IMR-90 (cell line): Measurements from ENCODE around the gene TIFAB. TPM values are rescaled to one million over a fixed set of nuclear protein-coding genes. Genes with fewer than 3 reads are reported as not detected.

Experiments used
- ATAC-seq: fragments of 200-7000 bp; cut with Tn5 transposase; 2 replicates; pipeline ENCODE4 v1.9.1; 2020; ENCODE audit warnings: low read depth, mild to moderate bottlenecking, moderate library complexity
- BruUV-seq: library from RNA; stranded (reverse); fragments of 400-500 nt; replicated peaks from 2 replicates; lab custom pipeline; 2021; lab: Mats Ljungman, UMichigan
- CTCF ChIA-PET: fragments of 300-600 bp; formaldehyde crosslinking; extraction: SDS; loops from one replicate; lab custom pipeline; 2021; ENCODE audit warnings: antibody characterized with exemption; lab: Yijun Ruan, JAX
- POLR2A ChIA-PET: fragments of 300-600 bp; sonication (Branson Sonifier 250); formaldehyde crosslinking; loops from one replicate; lab custom pipeline; 2022; ENCODE audit warnings: antibody characterized with exemption; ENCODE audit not compliant: unreplicated experiment; lab: Charles Lee
- DNase-seq: peaks from one replicate; pipeline ENCODE4 v3.0.0; 2013
- H2AFZ ChIP-seq: replicated peaks from 2 replicates; pipeline ENCODE3; 2013; ENCODE audit warnings: low read length, mild to moderate bottlenecking; ENCODE audit not compliant: poor library complexity
- H2AK5ac ChIP-seq: 2 replicates; pipeline ENCODE4 v1.6.1; 2013; ENCODE audit warnings: low read depth, low read length, inconsistent platforms
- H2AK9ac ChIP-seq: replicated peaks from 2 replicates; pipeline ENCODE3; 2013; ENCODE audit warnings: mild to moderate bottlenecking, low read depth, low read length, moderate library complexity; ENCODE audit not compliant: poor library complexity
- H2BK120ac ChIP-seq: 2 replicates; pipeline ENCODE4 v1.6.1; 2013; ENCODE audit warnings: low read depth, low read length, inconsistent platforms
- H2BK15ac ChIP-seq: 3 replicates; pipeline ENCODE4 v1.6.1; 2013; ENCODE audit warnings: low read depth, low read length, inconsistent platforms
- H2BK20ac ChIP-seq: 2 replicates; pipeline ENCODE4 v1.6.1; 2013; ENCODE audit warnings: low read depth, mild to moderate bottlenecking, inconsistent platforms, low read length, moderate library complexity
- H2BK5ac ChIP-seq: 2 replicates; pipeline ENCODE4 v1.6.1; 2013; ENCODE audit warnings: mild to moderate bottlenecking, low read depth, low read length, inconsistent platforms; ENCODE audit not compliant: poor library complexity, severe bottlenecking
- H3K14ac ChIP-seq: replicated peaks from 2 replicates; pipeline ENCODE4 v1.6.1; 2013; ENCODE audit warnings: low read depth, low read length, inconsistent platforms
- H3K18ac ChIP-seq: 2 replicates; pipeline ENCODE4 v1.6.1; 2013; ENCODE audit warnings: low read depth, low read length, control low read depth
- H3K23ac ChIP-seq: 2 replicates; pipeline ENCODE4 v1.6.1; 2013; ENCODE audit warnings: low read depth, low read length, inconsistent platforms
- H3K27ac ChIP-seq: 2 replicates; pipeline ENCODE4 v1.5.1; 2013; ENCODE audit warnings: mild to moderate bottlenecking, control low read depth, low read length; ENCODE audit not compliant: insufficient read depth
- H3K27me3 ChIP-seq: 2 replicates; pipeline ENCODE4 v1.6.1; 2013; ENCODE audit warnings: low read length; ENCODE audit not compliant: control insufficient read depth, insufficient read depth
- H3K36me3 ChIP-seq: 2 replicates; pipeline ENCODE4 v1.6.1; 2013; ENCODE audit warnings: low read length, mixed read lengths; ENCODE audit not compliant: control insufficient read depth, insufficient read depth
- H3K4ac ChIP-seq: 2 replicates; pipeline ENCODE4 v1.6.1; 2013; ENCODE audit warnings: low read depth, low read length, inconsistent platforms
- H3K4me1 ChIP-seq: 2 replicates; pipeline ENCODE4 v1.6.1; 2013; ENCODE audit warnings: low read length, mixed read lengths; ENCODE audit not compliant: control insufficient read depth, insufficient read depth
- H3K4me2 ChIP-seq: 2 replicates; pipeline ENCODE4 v1.6.1; 2013; ENCODE audit warnings: low read depth, mild to moderate bottlenecking, control low read depth, low read length, moderate library complexity
- H3K4me3 ChIP-seq: 2 replicates; pipeline ENCODE4 v1.5.1; 2013; ENCODE audit warnings: low read depth, mild to moderate bottlenecking, control low read depth, low read length, moderate library complexity; ENCODE audit not compliant: insufficient read depth
- H3K56ac ChIP-seq: 2 replicates; pipeline ENCODE4 v1.6.1; 2013; ENCODE audit warnings: low read length, inconsistent platforms; ENCODE audit not compliant: insufficient read depth; ENCODE audit errors: extremely low read depth
- H3K79me1 ChIP-seq, 2 experiments: 2 replicates each; pipeline ENCODE4 v1.6.1; 2013; ENCODE audit warnings: low read length in 2 of 2, inconsistent platforms in 1 of 2, low read depth in 1 of 2
- H3K9ac ChIP-seq: 2 replicates; pipeline ENCODE4 v1.6.1; 2013; ENCODE audit warnings: low read depth, low read length, control low read depth
- H3K9me1 ChIP-seq: 2 replicates; pipeline ENCODE4 v1.6.1; 2013; ENCODE audit warnings: low read length, inconsistent platforms; ENCODE audit not compliant: insufficient read depth
- H3K9me3 ChIP-seq: 2 replicates; pipeline ENCODE4 v1.6.1; 2013; ENCODE audit warnings: low read length; ENCODE audit not compliant: control insufficient read depth, insufficient read depth
- H4K20me1 ChIP-seq: 2 replicates; pipeline ENCODE4 v1.6.1; 2013; ENCODE audit warnings: low read length, inconsistent platforms; ENCODE audit not compliant: insufficient read depth
- H4K5ac ChIP-seq: 2 replicates; pipeline ENCODE4 v1.6.1; 2013; ENCODE audit warnings: mild to moderate bottlenecking, low read depth, low read length, control low read depth
- H4K8ac ChIP-seq, 2 experiments: 2 replicates each; pipeline ENCODE4 v1.6.1; 2013; ENCODE audit warnings: low read depth in 2 of 2, low read length in 2 of 2, control low read depth in 1 of 2, inconsistent platforms in 1 of 2
- H4K91ac ChIP-seq: 2 replicates; pipeline ENCODE4 v1.6.1; 2013; ENCODE audit warnings: low read depth, low read length, inconsistent platforms; ENCODE audit not compliant: insufficient read depth
- BHLHE40 ChIP-seq: fragments of 150-350 bp; IDR thresholded peaks from 2 replicates; pipeline ENCODE4 v1.6.1; 2016; ENCODE audit warnings: mild to moderate bottlenecking, low read depth, low read length
- CEBPB ChIP-seq: IDR thresholded peaks from 2 replicates; pipeline ENCODE4 v1.6.1; 2012; ENCODE audit warnings: low read depth, low read length, improper control_type of control experiment
- CHD1 ChIP-seq: IDR thresholded peaks from 2 replicates; pipeline ENCODE4 v1.6.1; 2012; ENCODE audit warnings: low read depth, low read length, improper control_type of control experiment
- FOS ChIP-seq: fragments of 150-350 bp; IDR thresholded peaks from 2 replicates; pipeline ENCODE4 v1.6.1; 2016; ENCODE audit warnings: low read depth, low read length
- MXI1 ChIP-seq: IDR thresholded peaks from 2 replicates; pipeline ENCODE4 v1.6.1; 2012; ENCODE audit warnings: low read depth, mild to moderate bottlenecking, low read length, moderate library complexity, borderline replicate concordance
- RAD21 ChIP-seq: IDR thresholded peaks from 2 replicates; pipeline ENCODE4 v1.6.1; 2012; ENCODE audit warnings: low read length, improper control_type of control experiment
- RCOR1 ChIP-seq: IDR thresholded peaks from 2 replicates; pipeline ENCODE4 v1.6.1; 2012; ENCODE audit warnings: mild to moderate bottlenecking, low read length, improper control_type of control experiment; ENCODE audit not compliant: insufficient replicate concordance
- RFX5 ChIP-seq: IDR thresholded peaks from 2 replicates; pipeline ENCODE4 v1.8.0; 2012; ENCODE audit warnings: low read depth, mild to moderate bottlenecking, low read length, moderate library complexity
- SMC3 ChIP-seq: fragments of 150-350 bp; IDR thresholded peaks from 2 replicates; pipeline ENCODE4 v1.6.1; 2016; ENCODE audit warnings: low read depth, mild to moderate bottlenecking, antibody characterized with exemption, low read length, moderate library complexity
- WGBS, 2 experiments: methylation state at CpG; one replicate each; pipeline versions ENCODE4 v1.1.5 to v1.1.7; 2013; ENCODE audit warnings: missing lambda C conversion rate in 2 of 2; ENCODE audit not compliant: insufficient read length in 1 of 2; ENCODE audit errors: extremely low coverage in 2 of 2; 5-methylcytosine and 5-hydroxymethylcytosine counted together
- dilution Hi-C: fragments of 300-500 bp; cut with HindIII; formaldehyde crosslinking; loops from one replicate; pipeline ENCODE4 v1.14.3; 2018; ENCODE audit warnings: low sequenced_read_pairs; ENCODE audit not compliant: unreplicated experiment
- in situ Hi-C: fragments of 300-500 bp; cut with MboI; formaldehyde crosslinking; loops from 3 replicates; pipeline ENCODE4 v1.14.3; 2019; ENCODE audit warnings: low sequenced_read_pairs, inconsistent platforms, mixed read lengths
- intact Hi-C: fragments of 100-400 bp; cut with micrococcal nuclease; formaldehyde crosslinking; loops from 2 replicates; pipeline ENCODE4 v1.10.0; 2022
- polyA plus RNA-seq, 3 experiments: library from polyadenylated mRNA; depleted of rRNA; stranded (reverse); fragments of >200 nt; gene quantifications; 2 replicates each; pipeline ENCODE4 v1.2.3, GENCODE V29; 2012; ENCODE audit warnings: low replicate concordance in 1 of 3
- total RNA-seq: library from RNA; depleted of rRNA; stranded (reverse); fragments of >200 nt; gene quantifications from 2 replicates; pipeline ENCODE4 v1.2.3, GENCODE V29; 2012
- TF ChIP-seq, protein P1 (sequence below): fragments of 150-350 bp; IDR thresholded peaks from 2 replicates; pipeline ENCODE4 v1.6.1; 2017; ENCODE audit warnings: mild to moderate bottlenecking, antibody characterized with exemption, low read length, low read depth

The TIFAB gene
- total and polyA plus RNA-seq, 2 of the 4 experiments (the other 2 are of a cell fraction): not detected

- no peak overlapping the region for H3K56ac ChIP-seq
- no peak overlapping the region for H4K8ac ChIP-seq
- peaks cover 8% of the 10 kb centered on the region for H3K4me1 ChIP-seq
- H3K27ac ChIP-seq: no peak overlapping the region
- no peak overlapping the region for H3K4me2 ChIP-seq
- H2AK5ac ChIP-seq: no peak overlapping the region
- H2BK15ac ChIP-seq: no peak overlapping the region
- no peak overlapping the region for H3K4me3 ChIP-seq
- DNase-seq (no peak), ATAC-seq (no peak)
- H2AFZ ChIP-seq: no peak overlapping the region
- H3K18ac ChIP-seq: no peak overlapping the region
- WGBS, 2 experiments: 33% methylated on average over 1 of the region's 17 CpGs; no CpG with 5 or more reads in 1 of the 2 experiments
- H3K79me1 ChIP-seq: no peaks in the 10 kb centered on the region
- no peak overlapping the region for H4K5ac ChIP-seq
- H3K9ac ChIP-seq: no peak overlapping the region
- H2BK20ac ChIP-seq: no peak overlapping the region
- H4K20me1 ChIP-seq: no peaks in the 10 kb centered on the region
- POLR2A ChIA-PET: no interaction called here
- peaks cover 45% of the 10 kb centered on the region for H3K27me3 ChIP-seq
- H3K9me3 ChIP-seq: no peaks in the 10 kb centered on the region; the same call in 1 of the 2 replicates
- no peak overlapping the region for H4K91ac ChIP-seq
- no peak overlapping the region for H2AK9ac ChIP-seq
- no peak overlapping the region for H3K23ac ChIP-seq
- no peak overlapping the region for H2BK120ac ChIP-seq
- H2BK5ac ChIP-seq: no peak overlapping the region
- no peak overlapping the region for H3K4ac ChIP-seq
- peaks cover 5% of the 10 kb centered on the region for H3K9me1 ChIP-seq
- TF ChIP-seq RFX5 (no peak), BHLHE40 (no peak), FOS (no peak), RCOR1 (no peak), CHD1 (no peak), MXI1 (no peak), RAD21 (no peak), SMC3 (no peak), CEBPB (no peak)
- TF ChIP-seq, protein P1, sequence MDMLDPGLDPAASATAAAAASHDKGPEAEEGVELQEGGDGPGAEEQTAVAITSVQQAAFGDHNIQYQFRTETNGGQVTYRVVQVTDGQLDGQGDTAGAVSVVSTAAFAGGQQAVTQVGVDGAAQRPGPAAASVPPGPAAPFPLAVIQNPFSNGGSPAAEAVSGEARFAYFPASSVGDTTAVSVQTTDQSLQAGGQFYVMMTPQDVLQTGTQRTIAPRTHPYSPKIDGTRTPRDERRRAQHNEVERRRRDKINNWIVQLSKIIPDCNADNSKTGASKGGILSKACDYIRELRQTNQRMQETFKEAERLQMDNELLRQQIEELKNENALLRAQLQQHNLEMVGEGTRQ: no peak
- H3K36me3 ChIP-seq: no peaks in the 10 kb centered on the region
- no TSS peak for BruUV-seq
- dilution Hi-C loops: loop anchor here (25.0 kb wide), 1 partner anchor 111 kb away; no protein-coding TSS in a partner anchor
- in situ Hi-C loops: no loop called here
- CTCF ChIA-PET: no interaction called here
- no peak overlapping the region for H3K14ac ChIP-seq
- intact Hi-C loops: no loop called here
These were observed 400 bp downstream of the TIFAB start for GRCh38 chr5:135451581-135452320.
